Stimulated activated CD4-positive, alpha-beta T cell treated with anti-CD3 and anti-CD28 coated beads, Interleukin-2, amount 100 ng/mL, for 4 hours (primary cell): Measurements from ENCODE around the gene APOC3.
A peak's percentile ranks its signal among the peaks of the same experiment; 100 is the strongest.
"Not testable (repeated sequence)": the region's sequence is repeated elsewhere in the genome, so short reads cannot be mapped to it uniquely, and the experiment has no call there.

Source experiments
- DNase-seq: peaks from one replicate; pipeline ENCODE4 v3.0.0-alpha.2; 2020; ENCODE audit warnings: low read depth

Gene APOC3

DNA sequence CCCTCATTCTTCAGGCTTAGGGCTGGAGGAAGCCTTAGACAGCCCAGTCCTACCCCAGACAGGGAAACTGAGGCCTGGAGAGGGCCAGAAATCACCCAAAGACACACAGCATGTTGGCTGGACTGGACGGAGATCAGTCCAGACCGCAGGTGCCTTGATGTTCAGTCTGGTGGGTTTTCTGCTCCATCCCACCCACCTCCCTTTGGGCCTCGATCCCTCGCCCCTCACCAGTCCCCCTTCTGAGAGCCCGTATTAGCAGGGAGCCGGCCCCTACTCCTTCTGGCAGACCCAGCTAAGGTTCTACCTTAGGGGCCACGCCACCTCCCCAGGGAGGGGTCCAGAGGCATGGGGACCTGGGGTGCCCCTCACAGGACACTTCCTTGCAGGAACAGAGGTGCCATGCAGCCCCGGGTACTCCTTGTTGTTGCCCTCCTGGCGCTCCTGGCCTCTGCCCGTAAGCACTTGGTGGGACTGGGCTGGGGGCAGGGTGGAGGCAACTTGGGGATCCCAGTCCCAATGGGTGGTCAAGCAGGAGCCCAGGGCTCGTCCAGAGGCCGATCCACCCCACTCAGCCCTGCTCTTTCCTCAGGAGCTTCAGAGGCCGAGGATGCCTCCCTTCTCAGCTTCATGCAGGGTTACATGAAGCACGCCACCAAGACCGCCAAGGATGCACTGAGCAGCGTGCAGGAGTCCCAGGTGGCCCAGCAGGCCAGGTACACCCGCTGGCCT lies 641 bp downstream of the APOC3 start:
- no peak for DNase-seq

DNA sequence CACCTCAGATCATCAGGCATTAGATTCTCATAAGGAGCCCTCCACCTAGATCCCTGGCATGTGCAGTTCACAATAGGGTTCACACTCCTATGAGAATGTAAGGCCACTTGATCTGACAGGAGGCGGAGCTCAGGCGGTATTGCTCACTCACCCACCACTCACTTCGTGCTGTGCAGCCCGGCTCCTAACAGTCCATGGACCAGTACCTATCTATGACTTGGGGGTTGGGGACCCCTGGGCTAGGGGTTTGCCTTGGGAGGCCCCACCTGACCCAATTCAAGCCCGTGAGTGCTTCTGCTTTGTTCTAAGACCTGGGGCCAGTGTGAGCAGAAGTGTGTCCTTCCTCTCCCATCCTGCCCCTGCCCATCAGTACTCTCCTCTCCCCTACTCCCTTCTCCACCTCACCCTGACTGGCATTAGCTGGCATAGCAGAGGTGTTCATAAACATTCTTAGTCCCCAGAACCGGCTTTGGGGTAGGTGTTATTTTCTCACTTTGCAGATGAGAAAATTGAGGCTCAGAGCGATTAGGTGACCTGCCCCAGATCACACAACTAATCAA lies 2.2 kb downstream of the APOC3 start:
- no peak for DNase-seq

DNA sequence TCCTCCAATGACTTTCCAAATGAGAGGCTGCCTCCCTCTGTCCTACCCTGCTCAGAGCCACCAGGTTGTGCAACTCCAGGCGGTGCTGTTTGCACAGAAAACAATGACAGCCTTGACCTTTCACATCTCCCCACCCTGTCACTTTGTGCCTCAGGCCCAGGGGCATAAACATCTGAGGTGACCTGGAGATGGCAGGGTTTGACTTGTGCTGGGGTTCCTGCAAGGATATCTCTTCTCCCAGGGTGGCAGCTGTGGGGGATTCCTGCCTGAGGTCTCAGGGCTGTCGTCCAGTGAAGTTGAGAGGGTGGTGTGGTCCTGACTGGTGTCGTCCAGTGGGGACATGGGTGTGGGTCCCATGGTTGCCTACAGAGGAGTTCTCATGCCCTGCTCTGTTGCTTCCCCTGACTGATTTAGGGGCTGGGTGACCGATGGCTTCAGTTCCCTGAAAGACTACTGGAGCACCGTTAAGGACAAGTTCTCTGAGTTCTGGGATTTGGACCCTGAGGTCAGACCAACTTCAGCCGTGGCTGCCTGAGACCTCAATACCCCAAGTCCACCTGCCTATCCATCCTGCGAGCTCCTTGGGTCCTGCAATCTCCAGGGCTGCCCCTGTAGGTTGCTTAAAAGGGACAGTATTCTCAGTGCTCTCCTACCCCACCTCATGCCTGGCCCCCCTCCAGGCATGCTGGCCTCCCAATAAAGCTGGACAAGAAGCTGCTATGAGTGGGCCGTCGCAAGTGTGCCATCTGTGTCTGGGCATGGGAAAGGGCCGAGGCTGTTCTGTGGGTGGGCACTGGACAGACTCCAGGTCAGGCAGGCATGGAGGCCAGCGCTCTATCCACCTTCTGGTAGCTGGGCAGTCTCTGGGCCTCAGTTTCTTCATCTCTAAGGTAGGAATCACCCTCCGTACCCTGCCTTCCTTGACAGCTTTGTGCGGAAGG lies 2.9 kb downstream of the APOC3 start:
- DNase-seq, result no peak

DNA sequence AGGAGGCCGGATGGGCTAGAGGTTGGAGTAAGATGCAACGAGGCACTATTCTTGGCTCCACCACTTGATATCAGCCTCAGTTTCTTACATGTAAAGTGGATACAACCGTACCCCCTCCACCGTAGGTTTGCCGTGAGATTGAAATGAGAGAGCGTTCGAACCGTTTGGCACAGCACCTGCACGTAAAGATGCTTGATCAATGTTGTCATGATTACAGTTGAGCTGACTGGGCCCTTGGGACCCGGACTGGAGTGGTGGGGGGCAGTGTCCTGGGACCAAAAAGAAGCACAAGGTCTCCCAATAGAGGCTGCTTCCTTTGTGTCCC lies 3.7 kb downstream of the APOC3 start:
- DNase-seq, result no peak

DNA sequence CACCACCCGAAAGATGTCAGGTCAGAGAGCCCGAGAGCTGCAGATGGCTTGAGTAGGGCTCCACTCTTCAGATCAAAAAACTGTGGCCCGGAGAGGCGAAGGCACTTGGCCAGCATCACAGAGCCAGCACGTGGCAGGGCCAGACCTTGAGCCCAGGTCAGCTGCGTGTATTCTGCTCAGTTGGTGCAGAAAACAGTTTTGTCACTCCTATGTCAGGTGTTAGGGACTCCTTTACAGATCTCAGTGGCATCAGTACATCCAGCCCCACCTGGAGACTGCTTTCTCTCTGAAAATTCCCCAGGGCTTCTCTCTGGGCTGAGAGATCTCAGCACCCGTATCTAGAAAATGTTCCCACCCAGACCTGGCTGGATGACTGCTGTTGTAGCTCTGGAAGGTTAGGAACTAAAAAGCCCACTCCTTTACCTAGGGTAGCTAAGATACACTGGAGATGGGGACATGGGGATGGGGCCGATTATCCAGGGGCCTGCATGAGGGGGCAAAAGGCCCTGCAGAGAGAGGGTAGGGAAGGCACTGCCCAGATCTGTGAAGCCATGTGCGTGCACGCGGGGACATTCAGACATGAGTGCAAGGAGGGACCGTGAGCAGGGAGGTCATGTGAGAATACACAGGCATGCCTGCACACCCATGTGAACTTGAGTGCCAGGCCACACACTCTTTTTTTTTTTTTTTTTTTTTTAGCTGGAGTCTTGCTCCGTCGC lies 4.3 kb downstream of the APOC3 start:
- DNase-seq, result no peak

DNA sequence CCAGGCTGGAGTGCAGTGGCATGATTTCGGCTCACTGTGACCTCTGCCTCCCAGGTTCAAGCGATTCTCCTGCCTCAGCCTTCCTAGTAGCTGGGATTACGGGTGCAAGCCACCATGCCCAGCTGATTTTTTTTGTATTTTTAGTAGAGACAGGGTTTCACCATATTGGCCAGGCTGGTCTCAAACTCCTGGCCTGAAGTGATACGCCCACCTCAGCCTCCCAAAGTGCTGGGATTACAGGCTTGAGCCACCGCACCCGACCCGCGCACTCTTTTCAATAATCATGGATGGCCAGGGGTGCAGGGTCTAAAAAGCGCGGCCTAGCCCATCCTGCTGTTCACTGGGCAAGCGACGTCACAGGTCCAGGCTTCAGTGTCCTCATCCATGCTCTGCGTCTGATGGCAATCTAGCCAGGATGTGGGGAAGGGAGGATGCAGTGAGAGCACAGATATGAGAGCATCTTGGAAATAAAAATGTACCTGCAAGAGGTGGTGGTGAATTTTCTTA lies 4.9 kb downstream of the APOC3 start:
- DNase-seq, result not testable (repeated sequence)

DNA sequence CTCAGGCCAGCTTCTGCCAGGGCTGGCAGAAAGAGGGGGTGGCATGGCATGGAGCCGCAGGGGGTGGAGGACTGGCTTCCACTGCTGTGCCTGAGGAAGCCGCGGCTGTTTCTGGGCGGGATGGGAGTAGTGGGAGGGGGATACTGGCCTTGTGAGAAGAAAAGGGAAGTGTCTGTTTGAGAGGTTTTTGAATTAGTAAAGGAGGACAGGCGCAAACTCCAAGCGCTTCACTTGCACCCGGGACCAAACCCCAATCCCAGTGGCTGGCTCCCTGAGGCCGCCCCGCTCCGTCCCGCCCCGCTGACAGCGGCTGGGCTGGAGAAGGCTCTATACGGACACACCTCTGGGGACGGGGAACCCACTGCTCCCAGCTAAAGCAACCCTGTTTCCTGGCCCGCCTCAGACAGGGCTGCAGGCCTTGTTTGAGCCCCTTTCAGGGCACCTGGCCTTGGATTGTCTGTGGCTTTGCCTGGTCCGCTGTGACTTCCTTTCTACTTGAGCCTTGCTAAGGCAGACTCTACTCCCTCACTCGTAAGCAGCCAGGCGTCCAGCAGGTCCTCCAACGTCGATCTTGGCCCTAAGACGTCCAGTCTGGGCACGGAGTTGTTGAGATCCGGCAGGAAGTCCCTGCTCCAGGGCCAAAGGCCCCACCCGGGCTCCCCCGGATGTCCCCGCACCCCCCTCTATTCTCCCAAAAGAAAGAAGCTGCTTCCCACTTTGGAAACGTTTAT lies 5.5 kb downstream of the APOC3 start:
- no peak for DNase-seq

DNA sequence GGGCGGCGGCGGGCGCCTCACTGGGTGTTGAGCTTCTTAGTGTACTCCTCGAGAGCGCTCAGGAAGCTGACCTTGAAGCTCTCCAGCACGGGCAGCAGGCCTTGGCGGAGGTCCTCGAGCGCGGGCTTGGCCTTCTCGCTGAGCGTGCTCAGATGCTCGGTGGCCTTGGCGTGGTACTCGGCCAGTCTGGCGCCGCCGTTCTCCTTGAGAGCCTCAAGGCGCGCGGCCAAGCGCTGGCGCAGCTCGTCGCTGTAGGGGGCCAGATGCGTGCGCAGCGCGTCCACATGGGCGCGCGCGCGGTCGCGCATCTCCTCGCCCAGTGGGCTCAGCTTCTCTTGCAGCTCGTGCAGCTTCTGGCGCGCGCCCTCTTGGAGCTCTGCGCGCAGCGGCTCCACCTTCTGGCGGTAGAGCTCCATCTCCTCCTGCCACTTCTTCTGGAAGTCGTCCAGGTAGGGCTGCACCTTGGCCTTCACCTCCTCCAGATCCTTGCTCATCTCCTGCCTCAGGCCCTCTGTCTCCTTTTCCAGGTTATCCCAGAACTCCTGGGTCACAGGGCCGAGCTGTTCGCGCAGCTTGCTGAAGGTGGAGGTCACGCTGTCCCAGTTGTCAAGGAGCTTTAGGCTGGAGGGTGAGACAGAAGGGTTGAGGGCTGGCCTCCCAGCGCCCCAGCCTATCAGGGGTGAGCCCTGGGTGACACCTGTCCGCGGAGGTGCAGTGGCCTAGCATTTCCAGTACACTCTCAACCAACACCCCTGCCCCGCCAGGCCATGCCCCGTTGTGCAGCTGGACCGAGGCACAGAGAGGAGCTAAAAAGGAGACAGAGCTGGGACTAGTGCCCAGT lies 6.3 kb downstream of the APOC3 start:
- DNase-seq, result peak; percentile 68

DNA sequence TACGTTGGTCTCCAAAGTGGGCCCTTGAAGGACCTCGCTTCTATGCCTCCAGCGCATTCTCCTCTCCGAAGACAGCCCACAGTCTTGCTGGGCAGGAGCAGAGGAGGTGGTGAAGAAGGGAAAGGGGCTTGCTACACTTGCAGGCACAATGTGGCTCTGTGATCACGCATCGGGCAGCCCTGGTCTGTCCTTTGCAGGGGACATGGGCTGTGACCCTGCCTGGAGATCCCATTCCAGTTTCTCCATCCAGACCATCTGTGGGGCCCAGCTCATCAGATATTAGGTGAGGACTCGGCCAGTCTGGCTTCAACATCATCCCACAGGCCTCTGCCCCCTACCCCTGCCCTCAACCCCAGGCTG lies 6.9 kb downstream of the APOC3 start:
- no peak for DNase-seq

DNA sequence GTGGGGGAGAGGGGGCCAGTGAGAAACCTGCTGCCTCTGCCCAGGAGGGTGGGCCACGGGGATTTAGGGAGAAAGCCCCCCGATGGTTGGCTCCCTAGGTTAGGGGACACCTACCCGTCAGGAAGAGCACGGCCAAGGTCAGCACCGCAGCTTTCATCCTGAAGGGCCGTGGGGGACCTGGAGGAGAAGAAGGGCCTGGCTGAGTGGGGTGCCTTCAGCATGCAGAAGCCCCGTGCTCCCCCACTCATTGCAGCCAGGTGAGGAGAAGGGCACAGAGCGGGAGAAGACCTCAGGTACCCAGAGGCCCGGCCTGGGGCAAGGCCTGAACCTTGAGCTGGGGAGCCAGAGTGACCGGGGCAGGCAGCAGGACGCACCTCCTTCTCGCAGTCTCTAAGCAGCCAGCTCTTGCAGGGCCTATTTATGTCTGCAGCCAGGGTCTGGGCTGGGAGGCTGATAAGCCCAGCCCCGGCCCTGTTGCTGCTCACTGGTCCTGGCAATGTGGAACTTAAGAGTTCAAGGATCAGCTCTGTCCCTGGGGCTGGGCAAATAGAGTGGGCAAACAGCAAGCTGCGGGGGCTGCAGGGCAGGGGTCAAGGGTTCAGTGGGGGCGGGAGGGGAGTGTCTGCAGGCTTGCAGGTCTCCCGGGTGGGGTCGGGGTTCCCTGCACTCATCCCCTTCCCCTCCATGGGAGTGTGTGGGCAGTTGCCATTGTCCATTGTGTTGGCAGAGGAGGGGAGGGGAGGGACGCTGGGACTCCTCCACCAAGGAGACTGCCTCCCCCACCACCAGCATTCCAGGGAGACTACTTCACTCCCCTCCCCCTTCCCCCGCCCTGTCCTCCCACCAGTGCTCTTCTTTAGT lies 7.8 kb downstream of the APOC3 start, which contains the start of gene APOA1:
Gene APOA1, minus strand, starts transcription at position 392 of the 861 bp plus-strand sequence. Its CDS starts 235 bp downstream, at position 157.
- DNase-seq, result no peak

DNA sequence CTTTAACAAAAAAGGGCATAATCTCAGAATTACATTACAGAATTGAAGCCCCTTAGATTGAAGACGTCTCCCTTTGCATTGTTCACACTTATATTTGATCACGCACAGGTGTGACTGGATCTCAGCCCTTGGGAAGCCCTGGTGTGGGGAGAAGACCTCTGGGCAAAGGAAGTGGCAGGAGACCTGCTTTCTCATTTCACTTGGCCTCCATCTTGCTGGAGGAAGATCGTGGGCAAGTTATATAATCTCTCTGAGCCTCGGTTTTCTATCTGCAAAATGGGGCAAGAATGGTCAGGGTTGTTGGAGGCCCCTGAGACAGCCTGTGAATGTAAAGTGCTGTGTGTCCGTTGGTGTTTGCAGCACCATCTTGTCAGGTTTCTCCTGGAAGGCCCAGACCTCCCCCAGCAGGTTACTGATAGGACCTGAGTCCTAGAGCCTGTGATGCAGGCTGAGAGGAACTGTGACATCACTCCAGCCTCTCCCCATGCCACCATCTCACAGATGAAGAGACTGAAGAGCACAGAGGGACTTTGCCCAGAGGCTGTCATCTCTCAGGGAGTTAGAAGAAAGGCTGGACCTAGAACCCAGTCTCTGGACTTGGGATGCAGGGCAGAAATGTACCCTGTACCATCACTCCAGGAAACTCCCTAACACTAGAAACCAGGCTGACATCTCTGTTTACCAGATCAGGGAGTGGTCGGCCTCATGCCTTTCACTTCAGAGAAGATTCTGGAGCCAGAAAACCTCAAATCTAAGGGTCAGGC lies 8.8 kb downstream of the APOC3 start:
- no peak for DNase-seq

DNA sequence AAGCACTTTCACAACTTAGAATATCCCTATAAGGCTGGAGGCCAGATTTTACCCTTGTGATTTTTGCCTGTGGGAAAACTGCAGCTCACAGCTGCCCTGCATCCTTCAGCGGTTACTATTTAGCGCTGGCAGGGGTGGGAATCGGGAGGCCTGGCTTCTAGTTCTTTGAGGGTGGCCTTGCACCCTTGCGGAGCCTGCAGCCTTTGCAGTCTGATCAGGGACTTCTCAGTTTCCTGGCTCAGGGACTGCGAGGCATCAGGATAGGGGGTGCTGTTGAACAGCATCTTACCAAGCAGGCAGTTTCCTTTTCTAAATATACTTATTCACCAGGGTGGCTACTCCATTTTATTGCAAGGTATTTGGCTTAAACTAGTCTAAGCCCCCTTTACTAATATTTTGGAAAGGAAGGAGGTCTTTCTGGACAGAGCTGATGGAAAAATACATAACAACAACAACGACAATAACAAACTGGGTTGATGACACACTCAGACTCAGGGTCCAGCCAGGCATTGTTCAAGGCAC lies 10.6 kb downstream of the APOC3 start:
- no peak for DNase-seq

DNA sequence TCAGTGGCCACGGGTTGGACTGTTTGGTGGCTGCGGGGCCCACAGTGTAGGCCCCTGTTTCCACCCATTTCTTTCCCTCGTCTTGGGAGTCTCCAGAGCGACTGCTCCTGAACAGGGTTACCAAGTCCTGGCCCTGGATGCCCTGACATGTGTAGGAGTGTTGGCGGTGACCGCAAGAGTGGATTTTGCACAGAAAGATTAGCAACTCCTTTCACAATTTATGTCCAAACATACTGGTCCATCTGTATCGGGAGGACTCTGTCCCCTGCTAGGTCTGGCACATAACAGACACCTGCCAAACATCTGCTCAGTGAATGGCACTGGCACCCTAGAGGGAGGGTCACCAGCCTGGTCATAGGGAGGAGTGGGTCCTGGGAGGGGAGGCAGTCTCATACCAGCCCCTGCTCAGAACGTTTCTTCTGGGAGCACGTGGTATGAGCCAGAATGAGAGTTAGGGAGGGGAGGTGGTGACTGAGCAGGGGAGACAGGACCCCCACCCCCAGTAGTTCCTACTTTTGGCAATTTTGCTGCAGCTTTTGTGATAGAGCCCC lies 11.1 kb downstream of the APOC3 start:
- no peak for DNase-seq

DNA sequence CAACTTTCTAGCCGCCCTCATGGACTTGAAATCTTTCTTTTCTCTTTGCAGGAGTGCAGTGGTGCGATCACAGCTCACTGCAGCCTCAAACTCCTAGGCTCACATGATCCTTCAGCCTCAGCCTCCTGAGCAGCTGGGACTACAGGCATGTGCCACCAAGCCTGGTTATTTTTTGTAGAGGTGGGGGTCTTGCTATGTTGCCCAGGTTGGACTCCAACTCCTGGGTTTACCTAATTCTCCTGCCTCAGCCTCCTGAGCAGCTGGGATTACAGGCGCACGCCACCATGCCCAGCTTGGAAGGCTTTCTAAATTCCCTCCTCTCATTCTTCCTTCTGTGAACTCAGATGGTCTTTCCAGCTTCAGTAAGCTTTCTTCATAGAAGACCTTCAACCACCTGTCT lies 12.4 kb downstream of the APOC3 start:
- no peak for DNase-seq

DNA sequence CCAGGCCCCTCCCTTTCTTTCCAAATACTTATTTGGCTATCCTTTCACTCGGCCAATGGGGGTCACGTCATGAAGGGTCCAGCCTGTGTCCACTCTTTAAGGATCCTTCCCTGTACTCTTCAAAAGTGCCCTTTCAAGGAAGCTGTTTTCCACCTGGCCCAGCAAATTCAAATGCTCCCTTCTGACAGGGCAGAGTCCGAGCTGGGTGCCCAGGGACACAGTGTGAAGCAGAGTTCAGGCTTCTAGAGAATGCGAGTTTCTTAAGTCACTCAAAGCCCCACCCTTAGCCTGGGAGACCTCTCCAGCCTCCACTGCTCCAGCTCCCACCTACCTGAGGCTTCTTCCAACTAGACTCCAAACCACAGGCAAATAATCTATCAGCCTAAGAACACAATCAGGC lies 13.2 kb downstream of the APOC3 start:
- no peak for DNase-seq

DNA sequence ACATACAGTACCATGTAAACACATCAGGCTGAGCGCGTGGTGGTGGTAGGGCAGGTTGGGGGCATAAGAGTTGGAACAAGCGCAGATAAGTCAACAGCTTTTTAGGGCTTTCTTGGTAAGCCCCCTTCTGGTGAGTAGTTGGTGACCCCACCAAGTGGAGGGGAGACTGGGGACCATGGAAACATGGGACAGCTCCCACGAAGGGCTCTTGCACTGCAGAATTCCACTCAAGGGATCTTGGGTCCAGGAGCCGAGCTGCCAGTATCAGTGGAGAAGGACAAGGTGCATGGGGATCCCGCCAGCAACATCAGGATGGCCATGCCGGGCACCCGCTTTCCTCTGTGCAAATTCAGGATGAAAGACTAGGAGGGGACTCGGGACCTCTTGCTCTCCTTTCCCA lies 14.0 kb downstream of the APOC3 start:
- DNase-seq, result no peak

DNA sequence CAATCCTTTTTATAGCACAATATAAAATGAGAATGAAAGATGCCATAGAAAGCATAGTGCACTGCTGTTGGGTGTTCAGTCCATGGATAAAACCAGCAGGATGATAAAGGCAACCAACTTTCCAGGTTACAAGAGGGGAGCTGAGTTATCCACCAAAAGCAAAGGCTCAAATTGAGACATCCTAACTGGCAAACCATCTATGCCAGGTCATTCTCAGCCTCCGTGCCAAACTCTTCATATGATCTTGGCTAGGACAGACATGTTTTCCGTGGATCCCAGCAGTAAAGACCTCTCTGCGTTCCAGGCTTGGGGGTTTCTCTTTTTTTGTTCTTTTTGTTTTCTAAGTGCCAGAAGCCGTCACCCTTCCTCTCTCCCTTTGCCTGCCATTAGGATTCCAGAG lies 15.0 kb downstream of the APOC3 start:
- DNase-seq, result no peak

DNA sequence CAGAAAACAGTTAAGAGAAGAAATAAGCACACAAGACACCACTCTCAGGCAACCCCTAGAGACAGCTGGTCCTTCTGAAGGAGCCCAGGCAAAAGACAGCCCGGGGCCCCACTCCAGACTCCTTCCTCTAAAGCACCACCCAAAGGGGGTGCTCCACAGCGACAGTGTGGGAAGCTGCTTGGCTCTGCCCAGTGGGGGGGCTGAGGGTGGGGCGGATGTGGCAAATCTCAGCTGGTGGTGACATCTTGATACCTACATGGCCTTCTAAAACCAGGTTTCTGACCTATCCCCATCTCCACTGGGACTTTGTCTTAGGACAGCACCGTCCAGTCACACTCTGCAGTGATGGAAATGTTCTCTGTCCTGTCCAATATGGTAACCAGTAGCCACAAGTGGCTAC lies 17.9 kb downstream of the APOC3 start:
- DNase-seq, result no peak
